K562 (cell line): ENCODE measurements around the gene PLK4. TPM values are rescaled to one million over a fixed set of nuclear protein-coding genes. Genes with fewer than 3 reads are reported as not detected.

Experiments
- ATAC-seq: fragments of 200-7000 bp; cut with Tn5 transposase; 3 replicates; pipeline ENCODE4 v1.9.1; 2020; ENCODE audit warnings: moderate library complexity
- BruUV-seq: library from RNA; stranded (reverse); fragments of 400-500 nt; replicated peaks from 2 replicates; lab custom pipeline; 2021; lab: Mats Ljungman, UMichigan
- CTCF ChIA-PET: fragments of 300-600 bp; formaldehyde crosslinking; extraction: SDS; loops from one replicate; lab custom pipeline; 2021; ENCODE audit warnings: low intra/inter-chr PET ratio; lab: Yijun Ruan, JAX
- POLR2A ChIA-PET: fragments of 300-600, 350-650 bp; sonication (Branson Sonifier 250); formaldehyde crosslinking; extraction: SDS; loops from one replicate; lab custom pipeline; 2021; ENCODE audit warnings: antibody characterized with exemption, inconsistent platforms; lab: Yijun Ruan, JAX
- DNase-seq, 4 experiments: peaks; one replicate each; pipeline versions ENCODE4 v3.0.0 to v3.0.0-alpha.2; 2011 to 2018; ENCODE audit warnings: low spot score in 3 of 4, mixed read lengths in 3 of 4; ENCODE audit errors: extremely low read depth in 1 of 4
- FAIRE-seq: peaks from 2 replicates; lab custom pipeline; 2011; peaks lifted over from hg19 to GRCh38; lab: Jason Lieb, UNC
- H2AFZ ChIP-seq: 2 replicates; pipeline ENCODE4 v1.6.0; 2011; ENCODE audit warnings: low read depth, low read length, control low read depth, inconsistent platforms
- H3K27ac ChIP-seq: fragments of 200-600 bp; 3 replicates; pipeline ENCODE4 v1.8.0; 2011; ENCODE audit warnings: low read depth, mild to moderate bottlenecking, control low read depth, inconsistent platforms, low read length, moderate library complexity, mixed read lengths; ENCODE audit errors: extremely low read depth
- H3K27me3 ChIP-seq, 2 experiments: fragments of 300-600 bp in 1 of 2; 2 replicates in 1 of 2; 3 replicates in 1 of 2; pipeline versions ENCODE4 v1.6.0 to v1.8.0; 2011; ENCODE audit warnings: inconsistent platforms in 2 of 2, low read length in 2 of 2, mild to moderate bottlenecking in 1 of 2, mixed read lengths in 1 of 2, moderate library complexity in 1 of 2; ENCODE audit not compliant: control insufficient read depth in 2 of 2, insufficient read depth in 2 of 2
- H3K36me3 ChIP-seq: fragments of 300-600 bp; 3 replicates; pipeline ENCODE4 v1.8.0; 2011; ENCODE audit warnings: mild to moderate bottlenecking, low read length, inconsistent platforms; ENCODE audit not compliant: control insufficient read depth, insufficient read depth
- H3K4me1 ChIP-seq, 2 experiments: fragments of 200-600 bp in 1 of 2; replicated peaks in 1 of 2; 2 replicates in 1 of 2; 3 replicates in 1 of 2; pipeline versions ENCODE4 v1.5.1 to v1.8.0; 2011; ENCODE audit warnings: inconsistent platforms in 2 of 2, low read length in 2 of 2, mild to moderate bottlenecking in 1 of 2, mixed read lengths in 1 of 2, moderate library complexity in 1 of 2; ENCODE audit not compliant: control insufficient read depth in 2 of 2, insufficient read depth in 2 of 2
- H3K4me2 ChIP-seq: 2 replicates; pipeline ENCODE4 v1.6.1; 2011; ENCODE audit warnings: low read length, control low read depth, inconsistent platforms, mixed read lengths; ENCODE audit not compliant: insufficient read depth
- H3K4me3 ChIP-seq: fragments of 200-600 bp; sonication (generic), shearing (Covaris generic); 2 replicates; pipeline ENCODE4 v1.5.1; 2016; ENCODE audit warnings: control low read depth, inconsistent platforms
- H3K79me2 ChIP-seq: fragments of 200-600 bp; 3 replicates; pipeline ENCODE4 v1.8.0; 2011; ENCODE audit warnings: low read length, inconsistent platforms; ENCODE audit not compliant: control insufficient read depth, insufficient read depth
- H3K9ac ChIP-seq, 2 experiments: 2 replicates each; pipeline versions ENCODE4 v1.6.0 to v1.6.1; 2011; ENCODE audit warnings: low read depth in 2 of 2, low read length in 2 of 2, control low read depth in 1 of 2, inconsistent platforms in 1 of 2, mild to moderate bottlenecking in 1 of 2, mixed read lengths in 1 of 2; ENCODE audit not compliant: insufficient read depth in 1 of 2
- H3K9me1 ChIP-seq: one replicate; pipeline ENCODE4 v1.6.0; 2011; ENCODE audit warnings: inconsistent platforms, mild to moderate bottlenecking, low read length, moderate library complexity; ENCODE audit not compliant: control insufficient read depth, insufficient read depth
- H3K9me3 ChIP-seq: replicated peaks from 2 replicates; pipeline ENCODE4 v1.5.1; 2011; ENCODE audit warnings: low read depth, low read length, inconsistent platforms; ENCODE audit not compliant: control insufficient read depth, insufficient read depth
- H4K20me1 ChIP-seq: replicated peaks from 2 replicates; pipeline ENCODE4 v1.6.1; 2011; ENCODE audit warnings: low read length, inconsistent platforms, mixed read lengths; ENCODE audit not compliant: control insufficient read depth, insufficient read depth
- KDM2B ChIP-seq: fragments of 250-450 bp; sonication (Bioruptor Pico); IDR thresholded peaks from 2 replicates; pipeline ENCODE4 v1.8.0; 2021; ENCODE audit warnings: mild to moderate bottlenecking, moderate library complexity
- POLR3A ChIP-seq: IDR thresholded peaks from 2 replicates; pipeline ENCODE4 v1.6.1; 2011; ENCODE audit warnings: borderline replicate concordance, mild to moderate bottlenecking, moderate library complexity; ENCODE audit not compliant: insufficient read length, insufficient read depth; ENCODE audit errors: extremely low read depth
- RCOR1 ChIP-seq, 2 experiments: IDR thresholded peaks; 2 replicates each; pipeline ENCODE4 v1.6.1; 2012; ENCODE audit warnings: low read depth in 2 of 2, low read length in 2 of 2, borderline replicate concordance in 1 of 2, improper control_type of control experiment in 1 of 2
- SMARCC2 ChIP-seq: fragments of 450-650 bp; IDR thresholded peaks from 2 replicates; pipeline ENCODE4 v1.6.1; 2017; ENCODE audit warnings: antibody characterized with exemption, moderate library complexity, mild to moderate bottlenecking, low read depth
- SMC3 ChIP-seq: conservative IDR thresholded peaks from 2 replicates; pipeline ENCODE4 v1.6.1; 2011; ENCODE audit warnings: low read depth, low read length, improper control_type of control experiment; ENCODE audit not compliant: insufficient read depth
- SUPT5H ChIP-seq: fragments of 450-650 bp; IDR thresholded peaks from 2 replicates; pipeline ENCODE4 v1.6.1; 2016
- ZBTB17 ChIP-seq: fragments of 450-650 bp; formaldehyde crosslinking; IDR thresholded peaks from 2 replicates; pipeline ENCODE4 v1.4.0; 2020; ENCODE audit warnings: mild to moderate bottlenecking
- ZC3H8 ChIP-seq: fragments of 450-650 bp; IDR thresholded peaks from 2 replicates; pipeline ENCODE4 v1.6.1; 2017
- ZEB2 ChIP-seq: fragments of 450-650 bp; IDR thresholded peaks from 2 replicates; pipeline ENCODE4 v1.6.1; 2016
- ZNF143 ChIP-seq: sonication (generic); formaldehyde crosslinking; IDR thresholded peaks from 2 replicates; pipeline ENCODE4 v1.9.0; 2022; ENCODE audit warnings: mild to moderate bottlenecking, missing genetic modification reagents
- ZNF253 ChIP-seq: fragments of 250-450 bp; sonication (Bioruptor Pico); conservative IDR thresholded peaks from 2 replicates; pipeline ENCODE4 v1.6.1; 2021; ENCODE audit warnings: mild to moderate bottlenecking
- ZNF764 ChIP-seq: fragments of 250-450 bp; sonication (Bioruptor Pico); IDR thresholded peaks from 2 replicates; pipeline ENCODE4 v1.4.0; 2020; ENCODE audit warnings: low read depth, mild to moderate bottlenecking, moderate library complexity
- in situ Hi-C: fragments of 300-500 bp; cut with MboI; formaldehyde crosslinking; loops from 4 replicates; pipeline ENCODE4 v1.15.0; 2018; ENCODE audit warnings: inconsistent platforms, mixed read lengths
- intact Hi-C: fragments of 100-400 bp; cut with micrococcal nuclease; formaldehyde crosslinking; loops from 2 replicates; pipeline ENCODE4 v1.14.2; 2022
- polyA plus RNA-seq, 8 experiments: library from polyadenylated mRNA; depleted of rRNA in 4 of 8; stranded (reverse) in 5 of 8; unstranded in 3 of 8; fragments of >200 nt; fragmentation: Nextera tagmentation in 2 of 8; fragmentation: Illumina TruSeq in 1 of 8; extraction: Ambion mirVana in 2 of 8; extraction: Trizol in 1 of 8; gene quantifications; 2 replicates each; pipeline versions ENCODE4 v1.2.1 to v1.2.3, GENCODE V29; 2011 to 2014; ENCODE audit warnings: inconsistent platforms in 1 of 8, missing spikeins in 1 of 8
- total RNA-seq, 7 experiments: library from RNA; depleted of rRNA in 6 of 7; stranded (reverse); fragments of >200 nt in 6 of 7; fragmentation: Illumina TruSeq in 2 of 7; extraction: Trizol in 2 of 7; gene quantifications; 2 replicates each; pipeline versions ENCODE4 v1.2.1 to v1.2.3, GENCODE V29; 2011 to 2021; ENCODE audit warnings: low replicate concordance in 1 of 7
- TF ChIP-seq, protein P1 (sequence below): fragments of 250-450 bp; sonication (Bioruptor Pico); IDR thresholded peaks from 2 replicates; pipeline ENCODE4 v1.5.0; 2022; ENCODE audit warnings: mild to moderate bottlenecking

PLK4 gene
- total and polyA plus RNA-seq, 9 of the 15 experiments (the other 6 are each of a cell fraction or from before 2014, with no cell fraction given), result 16.2 to 95.3 (median 54.3) TPM

GRCh38 chr4:127875791-127876190 is 4.9 kb upstream of the PLK4 start:
- no peaks in the 10 kb centered on the region for H3K9me3 ChIP-seq
- in situ Hi-C loops, result no loop called here
- no peaks in the 10 kb centered on the region for H3K36me3 ChIP-seq
- no peak overlapping the region for H3K27ac ChIP-seq
- H3K27me3 ChIP-seq, result no peaks in the 10 kb centered on the region
- intact Hi-C loops, result no loop called here
- H3K4me1 ChIP-seq, result peaks cover 2 to 9% of the 10 kb centered on the region in 2 experiments; a peak in 4 of 5 replicates
- H3K9ac ChIP-seq, result no peak overlapping the region
- ChIA-PET CTCF (no interaction called here), POLR2A (interaction anchor here (2.2 kb wide), 1 partner anchor 13 kb away, joined by 7 read pairs; no protein-coding TSS in a partner anchor)
- no peak overlapping the region for H2AFZ ChIP-seq
- H4K20me1 ChIP-seq, result no peaks in the 10 kb centered on the region
- no peaks in the 10 kb centered on the region for H3K9me1 ChIP-seq
- DNase-seq (no peak), FAIRE-seq (no peak), ATAC-seq (no peak)
- BruUV-seq, result no TSS peak
- no peak for TF ChIP-seq SMC3
- TF ChIP-seq ZNF143 (CRISPR knock-in tag), result no peak
- TF ChIP-seq ZNF764 (CRISPR knock-in tag), result no peak
- TF ChIP-seq POLR3A, result no peak
- no peak for TF ChIP-seq SMARCC2
- TF ChIP-seq KDM2B, result no peak
- TF ChIP-seq ZC3H8, result no peak
- no peak for TF ChIP-seq ZBTB17
- no peak for TF ChIP-seq ZNF253 (CRISPR knock-in tag)
- TF ChIP-seq RCOR1 (IDR thresholded peaks at IDR 0.05; ENCODE audit: borderline replicate concordance in 1 of 2, low read depth in 2 of 2, low read length in 2 of 2), result no peak
- no peak for TF ChIP-seq SUPT5H
- TF ChIP-seq ZEB2, result no peak
- TF ChIP-seq, protein P1, sequence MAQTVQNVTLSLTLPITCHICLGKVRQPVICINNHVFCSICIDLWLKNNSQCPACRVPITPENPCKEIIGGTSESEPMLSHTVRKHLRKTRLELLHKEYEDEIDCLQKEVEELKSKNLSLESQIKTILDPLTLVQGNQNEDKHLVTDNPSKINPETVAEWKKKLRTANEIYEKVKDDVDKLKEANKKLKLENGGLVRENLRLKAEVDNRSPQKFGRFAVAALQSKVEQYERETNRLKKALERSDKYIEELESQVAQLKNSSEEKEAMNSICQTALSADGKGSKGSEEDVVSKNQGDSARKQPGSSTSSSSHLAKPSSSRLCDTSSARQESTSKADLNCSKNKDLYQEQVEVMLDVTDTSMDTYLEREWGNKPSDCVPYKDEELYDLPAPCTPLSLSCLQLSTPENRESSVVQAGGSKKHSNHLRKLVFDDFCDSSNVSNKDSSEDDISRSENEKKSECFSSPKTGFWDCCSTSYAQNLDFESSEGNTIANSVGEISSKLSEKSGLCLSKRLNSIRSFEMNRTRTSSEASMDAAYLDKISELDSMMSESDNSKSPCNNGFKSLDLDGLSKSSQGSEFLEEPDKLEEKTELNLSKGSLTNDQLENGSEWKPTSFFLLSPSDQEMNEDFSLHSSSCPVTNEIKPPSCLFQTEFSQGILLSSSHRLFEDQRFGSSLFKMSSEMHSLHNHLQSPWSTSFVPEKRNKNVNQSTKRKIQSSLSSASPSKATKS, result no peak
- H3K79me2 ChIP-seq, result peaks cover 24% of the 10 kb centered on the region
- no peak overlapping the region for H3K4me3 ChIP-seq
- H3K4me2 ChIP-seq, result no peak overlapping the region
